H1 (cell line): ENCODE results near the gene ZC3H11A. TPM values are rescaled to one million over a fixed set of nuclear protein-coding genes. Genes with fewer than 3 reads are reported as not detected.

Experiments used
- FOSL1 ChIP-seq: IDR thresholded peaks from 2 replicates; pipeline ENCODE4 v1.6.1; 2011; ENCODE audit warnings: mild to moderate bottlenecking, low read depth, low read length, moderate library complexity; ENCODE audit not compliant: insufficient read depth
- polyA plus RNA-seq, 7 experiments: library from polyadenylated mRNA; depleted of rRNA in 3 of 7; stranded (reverse) in 5 of 7; unstranded in 2 of 7; fragments of >200 nt in 5 of 7; fragments of 200-250 nt in 2 of 7; gene quantifications; 1 replicate in 5 of 7; 2 replicates in 1 of 7; 4 replicates in 1 of 7; pipeline versions ENCODE4 v1.2.1 to v1.2.3, GENCODE V29; 2011 to 2013; ENCODE audit warnings: missing spikeins in 2 of 7, mixed read lengths in 2 of 7
- total RNA-seq: library from RNA; stranded (reverse); fragmentation: NEBNext Ultra II Directional; extraction: Animal tissue kit (Norgen Biotek cat#: 25700); gene quantifications from 2 replicates; pipeline ENCODE4 v1.2.1, GENCODE V29; 2021

Gene ZC3H11A
- total and polyA plus RNA-seq, 2 of the 8 experiments (the other 6 are each of a cell fraction or from before 2014, with no cell fraction given) = 37.2 to 105 TPM

DNA sequence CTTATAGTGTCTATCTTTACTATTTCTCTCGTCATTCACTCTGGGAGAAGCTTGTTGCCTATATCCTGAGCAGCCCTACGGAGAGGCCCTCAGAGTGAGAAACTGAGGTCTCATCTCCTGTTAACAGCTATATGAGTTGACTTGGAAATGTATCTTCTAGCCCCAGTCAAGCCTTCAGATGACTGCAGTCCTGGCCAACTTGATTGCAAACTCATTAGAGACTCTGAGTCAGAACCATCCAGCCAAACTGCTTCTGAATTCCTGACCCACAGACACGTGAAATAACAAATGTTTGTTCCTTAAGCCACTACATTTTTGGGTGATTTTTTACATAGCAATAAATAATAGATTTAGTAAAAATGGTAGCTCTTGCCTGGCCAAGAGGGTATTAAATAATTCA lies 3.9 kb upstream of the ZC3H11A start (continued):
- no peak for TF ChIP-seq FOSL1
- TF ChIP-seq, all 59 proteins: peak for 0
